Neuronal stem cell (in vitro differentiated cells): Measurements from ENCODE around the gene SIMC1.
"Not testable (repeated sequence)": the region's sequence is repeated elsewhere in the genome, so short reads cannot be mapped to it uniquely, and the experiment has no call there.

Experiments
- DNase-seq: peaks from one replicate; pipeline ENCODE4 v3.0.0-alpha.2; 2013; ENCODE audit warnings: low spot score
- H2AFZ ChIP-seq: one replicate; pipeline ENCODE4 v1.6.1; 2013; ENCODE audit warnings: mild to moderate bottlenecking, low read length, inconsistent platforms
- H2AK5ac ChIP-seq: 2 replicates; pipeline ENCODE4 v1.6.1; 2013; ENCODE audit warnings: low read depth, mild to moderate bottlenecking, inconsistent platforms, low read length, moderate library complexity, mixed read lengths
- H2BK120ac ChIP-seq: 2 replicates; pipeline ENCODE4 v1.6.1; 2013; ENCODE audit warnings: low read depth, mild to moderate bottlenecking, inconsistent platforms, low read length, moderate library complexity, mixed read lengths
- H2BK12ac ChIP-seq: one replicate; pipeline ENCODE4 v1.6.1; 2013; ENCODE audit warnings: low read length, inconsistent platforms
- H2BK15ac ChIP-seq: 2 replicates; pipeline ENCODE4 v1.6.1; 2013; ENCODE audit warnings: mild to moderate bottlenecking, low read length, inconsistent platforms, mixed read lengths
- H2BK5ac ChIP-seq: one replicate; pipeline ENCODE4 v1.6.1; 2013; ENCODE audit warnings: inconsistent platforms, mild to moderate bottlenecking, low read length, moderate library complexity
- H3K14ac ChIP-seq: one replicate; pipeline ENCODE4 v1.6.1; 2013; ENCODE audit warnings: low read length, inconsistent platforms
- H3K18ac ChIP-seq: 2 replicates; pipeline ENCODE4 v1.6.1; 2013; ENCODE audit warnings: low read length, inconsistent platforms
- H3K23ac ChIP-seq: 2 replicates; pipeline ENCODE4 v1.6.1; 2013; ENCODE audit warnings: low read depth, mild to moderate bottlenecking, mixed read lengths, low read length, inconsistent platforms; ENCODE audit not compliant: poor library complexity
- H3K27ac ChIP-seq: replicated peaks from 3 replicates; pipeline ENCODE4 v1.5.1; 2013; ENCODE audit warnings: low read length, inconsistent platforms
- H3K27me3 ChIP-seq, 3 experiments: 2 replicates each; pipeline ENCODE4 v1.6.1; 2013; ENCODE audit warnings: low read length in 3 of 3, mild to moderate bottlenecking in 2 of 3, inconsistent platforms in 1 of 3, low read depth in 1 of 3, mixed read lengths in 1 of 3, moderate library complexity in 1 of 3; ENCODE audit not compliant: control insufficient read depth in 3 of 3, insufficient read depth in 3 of 3
- H3K36me3 ChIP-seq, 2 donors: replicated peaks in 1 of 2; 2 replicates each; pipeline ENCODE4 v1.6.1; 2013; ENCODE audit warnings: low read length in 2 of 2; ENCODE audit not compliant: control insufficient read depth in 2 of 2, insufficient read depth in 2 of 2
- H3K4ac ChIP-seq: 2 replicates; pipeline ENCODE4 v1.6.1; 2013; ENCODE audit warnings: inconsistent platforms, mild to moderate bottlenecking, low read length, moderate library complexity
- H3K4me1 ChIP-seq, 2 donors: 1 replicate in 1 of 2; 2 replicates in 1 of 2; pipeline ENCODE4 v1.6.1; 2013; ENCODE audit warnings: low read length in 2 of 2, low read depth in 1 of 2; ENCODE audit not compliant: control insufficient read depth in 2 of 2, insufficient read depth in 1 of 2
- H3K4me2 ChIP-seq: one replicate; pipeline ENCODE4 v1.6.1; 2013; ENCODE audit warnings: mild to moderate bottlenecking, low read length, inconsistent platforms; ENCODE audit not compliant: insufficient read depth, poor library complexity, severe bottlenecking
- H3K4me3 ChIP-seq, 2 donors: 2 replicates each; pipeline ENCODE4 v1.5.1; 2013; ENCODE audit warnings: low read length in 2 of 2, mild to moderate bottlenecking in 2 of 2, inconsistent platforms in 1 of 2, moderate library complexity in 1 of 2
- H3K79me1 ChIP-seq: one replicate; pipeline ENCODE4 v1.6.1; 2013; ENCODE audit warnings: low read depth, mild to moderate bottlenecking, inconsistent platforms, low read length, moderate library complexity
- H3K9ac ChIP-seq: one replicate; pipeline ENCODE4 v1.6.1; 2013; ENCODE audit warnings: mild to moderate bottlenecking, low read depth, low read length, inconsistent platforms; ENCODE audit not compliant: poor library complexity
- H3K9me3 ChIP-seq, 2 donors: replicated peaks in 1 of 2; 2 replicates each; pipeline versions ENCODE3 to v1.6.1; 2013; ENCODE audit warnings: low read length in 2 of 2, mild to moderate bottlenecking in 2 of 2, inconsistent platforms in 1 of 2, low read depth in 1 of 2, mixed read lengths in 1 of 2, moderate library complexity in 1 of 2; ENCODE audit not compliant: control insufficient read depth in 2 of 2, insufficient read depth in 1 of 2
- H4K8ac ChIP-seq: one replicate; pipeline ENCODE4 v1.6.1; 2013; ENCODE audit warnings: low read depth, mild to moderate bottlenecking, inconsistent platforms, low read length, moderate library complexity
- H4K91ac ChIP-seq: one replicate; pipeline ENCODE4 v1.6.1; 2013; ENCODE audit warnings: low read length, low read depth, mild to moderate bottlenecking, inconsistent platforms; ENCODE audit not compliant: poor library complexity
- WGBS, 2 donors: extraction: QIAGEN DNeasy Blood & Tissue Kit; methylation state at CpG; one replicate each; pipeline ENCODE4 v1.1.7; 2013; ENCODE audit warnings: missing lambda C conversion rate in 2 of 2, mixed read lengths in 1 of 2; ENCODE audit not compliant: insufficient read length in 2 of 2, insufficient replicate concordance in 1 of 2; ENCODE audit errors: extremely low coverage in 2 of 2; 5-methylcytosine and 5-hydroxymethylcytosine counted together

Gene SIMC1

GRCh38 chr5:176201811-176202210 lies 36.4 kb upstream of the SIMC1 start:
- Histone ChIP-seq H2BK5ac (no peak overlapping the region), H2AK5ac (no peak overlapping the region), H3K9ac (no peak overlapping the region), H3K9me3 (no peaks in the 10 kb centered on the region), H3K4ac (no peak overlapping the region), H2BK12ac (no peak overlapping the region), H3K23ac (no peak overlapping the region), H3K4me1 (no peaks in the 10 kb centered on the region), H3K4me3 (no peak overlapping the region), H4K8ac (no peak overlapping the region), H2BK120ac (no peak overlapping the region), H3K14ac (no peak overlapping the region), H3K4me2 (no peak overlapping the region), H3K27ac (no peak overlapping the region), H3K27me3 (peaks cover 4 to 34% (median 14%) of the 10 kb centered on the region in 3 experiments), H4K91ac (no peak overlapping the region), H3K18ac (no peak overlapping the region), H3K79me1 (no peaks in the 10 kb centered on the region), H2AFZ (no peak overlapping the region), H2BK15ac (no peak overlapping the region), H3K36me3 (no peaks in the 10 kb centered on the region)
- no peak for DNase-seq
- no CpG with 5 or more reads among the region's 8 CpGs for WGBS, 2 donors

- H3K27me3 ChIP-seq: peaks cover 4 to 24% (median 14%) of the 10 kb centered on the region in 3 experiments
- no peak overlapping the region for H2AFZ ChIP-seq
- no peaks in the 10 kb centered on the region for H3K4me1 ChIP-seq
- no peak overlapping the region for H3K4me3 ChIP-seq
- H3K79me1 ChIP-seq: no peaks in the 10 kb centered on the region
- no peak overlapping the region for H3K4me2 ChIP-seq
- no peak overlapping the region for H3K4ac ChIP-seq
- WGBS, 2 donors: no CpG with 5 or more reads among the region's 8 CpGs
- H4K8ac ChIP-seq: no peak overlapping the region
- H2BK15ac ChIP-seq: no peak overlapping the region
- H2BK5ac ChIP-seq: no peak overlapping the region
- no peaks in the 10 kb centered on the region for H3K9me3 ChIP-seq
- H3K14ac ChIP-seq: no peak overlapping the region
- H2BK12ac ChIP-seq: no peak overlapping the region
- H3K18ac ChIP-seq: no peak overlapping the region
- no peaks in the 10 kb centered on the region for H3K36me3 ChIP-seq
- H4K91ac ChIP-seq: no peak overlapping the region
- H3K23ac ChIP-seq: no peak overlapping the region
- no peak overlapping the region for H3K9ac ChIP-seq
- H2AK5ac ChIP-seq: no peak overlapping the region
- no peak overlapping the region for H3K27ac ChIP-seq
- no peak overlapping the region for H2BK120ac ChIP-seq
- DNase-seq: no peak
These were observed 35.1 kb upstream of the SIMC1 start for GRCh38 chr5:176203086-176203485.

- not testable (repeated sequence) for H3K79me1 ChIP-seq, H4K91ac ChIP-seq, H3K23ac ChIP-seq, H2BK15ac ChIP-seq, H3K4me1 ChIP-seq, H4K8ac ChIP-seq, H3K9ac ChIP-seq, H3K27ac ChIP-seq, H3K9me3 ChIP-seq, H3K4me3 ChIP-seq, H3K18ac ChIP-seq, H2BK12ac ChIP-seq, H3K4me2 ChIP-seq, H2AK5ac ChIP-seq, H3K14ac ChIP-seq, H3K4ac ChIP-seq, H3K36me3 ChIP-seq, H2BK120ac ChIP-seq, H2BK5ac ChIP-seq, DNase-seq, H2AFZ ChIP-seq
- peaks cover 4 to 23% (median 13%) of the 10 kb centered on the region in 3 experiments for H3K27me3 ChIP-seq
- no CpG with 5 or more reads among the region's 10 CpGs for WGBS, 2 donors
These were observed 34.7 kb upstream of the SIMC1 start for GRCh38 chr5:176203535-176203934.

- no CpG with 5 or more reads among the region's 23 CpGs for WGBS, 2 donors
- not testable (repeated sequence) for H4K8ac ChIP-seq, H3K4me1 ChIP-seq, H2BK120ac ChIP-seq, H3K27me3 ChIP-seq, H2BK15ac ChIP-seq, H4K91ac ChIP-seq, H3K23ac ChIP-seq, H3K4me2 ChIP-seq, H3K36me3 ChIP-seq, H2BK12ac ChIP-seq, H3K27ac ChIP-seq, H2AK5ac ChIP-seq, H3K9ac ChIP-seq, H3K9me3 ChIP-seq, H3K4ac ChIP-seq, H2AFZ ChIP-seq, DNase-seq, H2BK5ac ChIP-seq, H3K4me3 ChIP-seq, H3K79me1 ChIP-seq, H3K18ac ChIP-seq, H3K14ac ChIP-seq
These were observed 23.7 kb upstream of the SIMC1 start for GRCh38 chr5:176214466-176215021.
